Measurements from ENCODE around the gene PRELP.
A peak's percentile ranks its signal among the peaks of the same experiment; 100 is the strongest.

The PRELP gene

GRCh38 chr1:203455706-203456105, 19.9 kb upstream of the PRELP start:
- no peak overlapping the region for H3K4me3 ChIP-seq (ENCODE audit: low read depth, low read length)
- no peak for DNase-seq (ENCODE audit: low read depth)
- TF ChIP-seq MAX (IDR thresholded peaks at IDR 0.05; ENCODE audit: low read depth, low read length) (no peak), POLR2A (IDR thresholded peaks at IDR 0.05; ENCODE audit: extremely low read depth, insufficient read length) (no peak), MYC (IDR thresholded peaks at IDR 0.05; ENCODE audit: low read depth, low read length) (no peak), CTCF (IDR thresholded peaks at IDR 0.05; ENCODE audit: low read depth, low read length) (no peak)

- DNase-seq (ENCODE audit: low read depth) = peak; percentile 12
- TF ChIP-seq POLR2A (IDR thresholded peaks at IDR 0.05; ENCODE audit: extremely low read depth, insufficient read length) (no peak), CTCF (IDR thresholded peaks at IDR 0.05; ENCODE audit: low read depth, low read length) (no peak), MYC (IDR thresholded peaks at IDR 0.05; ENCODE audit: low read depth, low read length) (no peak)
- no peak overlapping the region for H3K4me3 ChIP-seq (ENCODE audit: low read depth, low read length)
Measured at GRCh38 chr1:203456577-203456976, 19.0 kb upstream of the PRELP start.

DNA sequence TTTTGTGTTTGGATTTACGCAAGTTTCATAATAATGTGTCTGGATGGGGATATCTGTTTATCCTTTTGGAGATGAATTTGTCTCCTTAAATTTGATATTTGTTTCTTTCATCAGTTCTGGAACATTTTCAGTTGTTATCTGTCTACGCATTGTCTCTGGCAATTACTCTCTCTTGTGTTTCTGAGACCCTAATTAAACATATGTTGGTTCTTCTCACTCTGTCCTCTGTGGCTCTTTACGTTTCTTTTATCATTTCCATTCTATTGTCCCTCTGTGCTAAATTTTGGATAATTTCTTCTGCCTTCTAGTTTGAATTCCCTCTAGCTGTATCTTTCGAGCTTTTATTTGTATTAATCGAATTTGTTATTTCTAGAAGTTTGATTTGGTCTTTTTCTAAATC, 17.5 kb upstream of the PRELP start:
- TF ChIP-seq MAX (IDR thresholded peaks at IDR 0.05; ENCODE audit: low read depth, low read length) (no peak), MYC (IDR thresholded peaks at IDR 0.05; ENCODE audit: low read depth, low read length) (no peak), POLR2A (IDR thresholded peaks at IDR 0.05; ENCODE audit: extremely low read depth, insufficient read length) (no peak), CTCF (IDR thresholded peaks at IDR 0.05; ENCODE audit: low read depth, low read length) (no peak)
- no peak for DNase-seq (ENCODE audit: low read depth)
- H3K4me3 ChIP-seq (ENCODE audit: low read depth, low read length) = no peak overlapping the region

DNA sequence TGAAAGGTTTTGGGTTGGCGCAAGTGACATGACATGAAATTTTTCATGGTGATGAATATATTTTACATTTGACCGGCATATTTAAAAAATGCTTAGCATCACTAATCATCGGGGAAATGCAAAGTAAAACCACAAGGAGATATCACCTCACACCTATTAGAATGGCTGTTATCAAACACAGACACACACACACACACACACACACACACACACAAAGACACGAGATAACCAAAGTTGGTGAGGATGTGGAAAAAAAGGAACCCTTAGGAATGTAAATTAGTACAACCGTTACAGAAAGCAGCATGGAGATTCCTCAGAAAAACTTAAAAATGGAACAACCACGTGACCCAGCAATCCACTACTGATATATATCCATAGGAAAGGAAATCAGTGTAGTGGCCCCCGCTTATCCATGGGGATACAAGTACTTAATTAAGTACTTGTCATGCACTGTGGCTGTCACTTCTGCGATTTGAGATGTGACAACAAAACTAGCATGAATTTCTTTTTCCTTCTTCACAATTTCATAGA, 15.9 kb upstream of the PRELP start:
- H3K4me3 ChIP-seq (ENCODE audit: low read depth, low read length) = no peak overlapping the region
- TF ChIP-seq POLR2A (IDR thresholded peaks at IDR 0.05; ENCODE audit: extremely low read depth, insufficient read length) (no peak), MAX (IDR thresholded peaks at IDR 0.05; ENCODE audit: low read depth, low read length) (no peak), MYC (IDR thresholded peaks at IDR 0.05; ENCODE audit: low read depth, low read length) (no peak), CTCF (IDR thresholded peaks at IDR 0.05; ENCODE audit: low read depth, low read length) (no peak)
- no peak for DNase-seq (ENCODE audit: low read depth)

- DNase-seq (ENCODE audit: low read depth) = no peak
- no peak overlapping the region for H3K4me3 ChIP-seq (ENCODE audit: low read depth, low read length)
- TF ChIP-seq MAX (IDR thresholded peaks at IDR 0.05; ENCODE audit: low read depth, low read length) (no peak), MYC (IDR thresholded peaks at IDR 0.05; ENCODE audit: low read depth, low read length) (no peak), CTCF (IDR thresholded peaks at IDR 0.05; ENCODE audit: low read depth, low read length) (no peak), POLR2A (IDR thresholded peaks at IDR 0.05; ENCODE audit: extremely low read depth, insufficient read length) (no peak)
Measured at GRCh38 chr1:203461717-203462116, 13.9 kb upstream of the PRELP start.

DNA sequence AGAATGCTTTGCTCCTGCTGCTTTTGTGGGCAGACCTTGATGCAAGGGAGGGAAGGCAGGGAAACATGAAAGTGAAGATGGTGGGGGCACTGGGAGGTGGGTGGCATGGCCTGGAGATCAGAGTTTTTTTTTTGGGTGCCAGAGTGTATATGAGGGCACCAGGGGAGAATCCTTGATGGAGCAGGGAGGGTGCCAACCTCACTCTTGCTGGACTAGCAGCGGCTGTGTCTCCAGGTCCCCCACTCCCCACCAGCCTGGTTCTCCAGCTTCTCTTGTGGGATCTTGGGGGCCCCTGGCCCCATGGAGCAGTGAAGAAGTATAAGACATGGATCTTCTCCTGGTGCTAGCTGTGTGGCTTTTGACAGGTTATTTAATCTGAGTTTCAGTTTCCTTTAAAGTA, 13.5 kb upstream of the PRELP start:
- no peak overlapping the region for H3K4me3 ChIP-seq (ENCODE audit: low read depth, low read length)
- TF ChIP-seq CTCF (IDR thresholded peaks at IDR 0.05; ENCODE audit: low read depth, low read length) (no peak), MAX (IDR thresholded peaks at IDR 0.05; ENCODE audit: low read depth, low read length) (no peak), POLR2A (IDR thresholded peaks at IDR 0.05; ENCODE audit: extremely low read depth, insufficient read length) (no peak), MYC (IDR thresholded peaks at IDR 0.05; ENCODE audit: low read depth, low read length) (no peak)
- DNase-seq (ENCODE audit: low read depth) = no peak

All from NB4 (cell line).